Mesendoderm (in vitro differentiated cells): ENCODE results near the gene LRP3.

ENCODE experiments used
- DNase-seq: peaks from one replicate; pipeline ENCODE4 v3.0.0; 2013
- H2AK5ac ChIP-seq: 2 replicates; pipeline ENCODE4 v1.6.1; 2013; ENCODE audit warnings: low read length, inconsistent platforms
- H2BK120ac ChIP-seq: 2 replicates; pipeline ENCODE4 v1.6.1; 2013; ENCODE audit warnings: low read depth, mild to moderate bottlenecking, low read length, moderate library complexity, mixed read lengths
- H2BK15ac ChIP-seq: replicated peaks from 2 replicates; pipeline ENCODE4 v1.6.1; 2013; ENCODE audit warnings: low read depth, mild to moderate bottlenecking, moderate library complexity
- H2BK5ac ChIP-seq: 2 replicates; pipeline ENCODE4 v1.6.1; 2013; ENCODE audit warnings: low read length, inconsistent platforms
- H3K18ac ChIP-seq: 2 replicates; pipeline ENCODE4 v1.6.1; 2013; ENCODE audit warnings: mild to moderate bottlenecking, low read length, mixed read lengths
- H3K23ac ChIP-seq: one replicate; pipeline ENCODE4 v1.6.1; 2013; ENCODE audit warnings: low read length
- H3K27ac ChIP-seq: 2 replicates; pipeline ENCODE4 v1.5.1; 2013; ENCODE audit warnings: low read depth, mild to moderate bottlenecking, inconsistent platforms, low read length, moderate library complexity
- H3K27me3 ChIP-seq: 2 replicates; pipeline ENCODE4 v1.6.1; 2013; ENCODE audit warnings: low read length, control low read depth, mild to moderate bottlenecking, inconsistent platforms; ENCODE audit not compliant: insufficient read depth, poor library complexity
- H3K36me3 ChIP-seq: 2 replicates; pipeline ENCODE4 v1.6.1; 2013; ENCODE audit warnings: low read length, inconsistent platforms; ENCODE audit not compliant: control insufficient read depth, insufficient read depth
- H3K4ac ChIP-seq: one replicate; pipeline ENCODE4 v1.6.1; 2013; ENCODE audit warnings: low read depth, mild to moderate bottlenecking, low read length, moderate library complexity
- H3K4me1 ChIP-seq: 2 replicates; pipeline ENCODE4 v1.6.1; 2013; ENCODE audit warnings: low read depth, low read length, inconsistent platforms; ENCODE audit not compliant: control insufficient read depth
- H3K4me2 ChIP-seq: 2 replicates; pipeline ENCODE4 v1.6.1; 2013; ENCODE audit warnings: low read length
- H3K4me3 ChIP-seq: 2 replicates; pipeline ENCODE4 v1.5.1; 2013; ENCODE audit warnings: mild to moderate bottlenecking, low read length
- H3K56ac ChIP-seq: one replicate; pipeline ENCODE4 v1.6.1; 2013; ENCODE audit warnings: low read length
- H3K79me1 ChIP-seq: 2 replicates; pipeline ENCODE4 v1.6.1; 2013; ENCODE audit warnings: low read length, inconsistent platforms
- H3K79me2 ChIP-seq: 2 replicates; pipeline ENCODE4 v1.6.1; 2013; ENCODE audit warnings: mild to moderate bottlenecking, low read length; ENCODE audit not compliant: control insufficient read depth, insufficient read depth
- H3K9ac ChIP-seq: 2 replicates; pipeline ENCODE4 v1.6.1; 2013; ENCODE audit warnings: low read length, inconsistent platforms
- H4K5ac ChIP-seq: one replicate; pipeline ENCODE4 v1.6.1; 2013; ENCODE audit warnings: low read length
- H4K8ac ChIP-seq: one replicate; pipeline ENCODE4 v1.6.1; 2013; ENCODE audit warnings: low read depth, mild to moderate bottlenecking, control low read depth, low read length, moderate library complexity
- WGBS: extraction: QIAGEN DNeasy Blood & Tissue Kit; methylation state at CpG from one replicate; pipeline ENCODE4 v1.1.7; 2013; ENCODE audit warnings: low lambda C conversion rate, missing lambda C conversion rate; ENCODE audit not compliant: insufficient coverage; ENCODE audit errors: extremely low coverage; 5-methylcytosine and 5-hydroxymethylcytosine counted together

The LRP3 gene

GRCh38 chr19:33205531-33206260, 11.6 kb downstream of the LRP3 start:
- no peaks in the 10 kb centered on the region for H3K4me1 ChIP-seq
- no peak overlapping the region for H3K9ac ChIP-seq
- H3K4me2 ChIP-seq = no peak overlapping the region
- DNase-seq = no peak
- H2AK5ac ChIP-seq = no peak overlapping the region
- H3K4ac ChIP-seq = no peak overlapping the region
- no peak overlapping the region for H3K27ac ChIP-seq
- no peaks in the 10 kb centered on the region for H3K27me3 ChIP-seq
- H2BK5ac ChIP-seq = no peak overlapping the region
- H3K18ac ChIP-seq = no peak overlapping the region
- H3K79me2 ChIP-seq = no peaks in the 10 kb centered on the region
- no peak overlapping the region for H4K8ac ChIP-seq
- peaks cover 2% of the 10 kb centered on the region for H3K36me3 ChIP-seq
- H2BK15ac ChIP-seq = no peak overlapping the region
- no peak overlapping the region for H3K4me3 ChIP-seq
- no peak overlapping the region for H3K23ac ChIP-seq
- H4K5ac ChIP-seq = no peak overlapping the region
- H3K79me1 ChIP-seq = no peaks in the 10 kb centered on the region
- WGBS = no CpG with 5 or more reads among the region's 64 CpGs
- H2BK120ac ChIP-seq = no peak overlapping the region
- no peak overlapping the region for H3K56ac ChIP-seq

GRCh38 chr19:33206261-33207039, 12.3 kb downstream of the LRP3 start:
- H3K4me1 ChIP-seq = no peaks in the 10 kb centered on the region
- H3K4me2 ChIP-seq = no peak overlapping the region
- H2AK5ac ChIP-seq = no peak overlapping the region
- no peak overlapping the region for H3K9ac ChIP-seq
- no peak for DNase-seq
- H2BK120ac ChIP-seq = no peak overlapping the region
- H3K79me2 ChIP-seq = no peaks in the 10 kb centered on the region
- H3K4me3 ChIP-seq = no peak overlapping the region
- WGBS = no CpG with 5 or more reads among the region's 38 CpGs
- H3K23ac ChIP-seq = no peak overlapping the region
- no peak overlapping the region for H3K27ac ChIP-seq
- H3K4ac ChIP-seq = no peak overlapping the region
- H3K36me3 ChIP-seq = peaks cover 2% of the 10 kb centered on the region
- no peak overlapping the region for H4K5ac ChIP-seq
- H2BK15ac ChIP-seq = no peak overlapping the region
- no peak overlapping the region for H4K8ac ChIP-seq
- H2BK5ac ChIP-seq = no peak overlapping the region
- no peak overlapping the region for H3K18ac ChIP-seq
- H3K79me1 ChIP-seq = no peaks in the 10 kb centered on the region
- H3K27me3 ChIP-seq = no peaks in the 10 kb centered on the region
- no peak overlapping the region for H3K56ac ChIP-seq

GRCh38 chr19:33207040-33207620, 13.0 kb downstream of the LRP3 start:
- H3K4me3 ChIP-seq = no peak overlapping the region
- no peak overlapping the region for H2AK5ac ChIP-seq
- no peak overlapping the region for H4K8ac ChIP-seq
- no CpG with 5 or more reads among the region's 38 CpGs for WGBS
- H3K27ac ChIP-seq = no peak overlapping the region
- H3K79me2 ChIP-seq = no peaks in the 10 kb centered on the region
- no peak overlapping the region for H3K4ac ChIP-seq
- H3K18ac ChIP-seq = no peak overlapping the region
- no peak overlapping the region for H3K9ac ChIP-seq
- H3K56ac ChIP-seq = no peak overlapping the region
- no peak overlapping the region for H3K4me2 ChIP-seq
- no peaks in the 10 kb centered on the region for H3K27me3 ChIP-seq
- H4K5ac ChIP-seq = no peak overlapping the region
- H3K23ac ChIP-seq = no peak overlapping the region
- no peak for DNase-seq
- H3K36me3 ChIP-seq = peaks cover 2% of the 10 kb centered on the region
- no peak overlapping the region for H2BK120ac ChIP-seq
- H3K4me1 ChIP-seq = no peaks in the 10 kb centered on the region
- H2BK15ac ChIP-seq = no peak overlapping the region
- no peaks in the 10 kb centered on the region for H3K79me1 ChIP-seq
- no peak overlapping the region for H2BK5ac ChIP-seq

- Histone ChIP-seq H3K79me2 (no peaks in the 10 kb centered on the region), H2AK5ac (no peak overlapping the region), H3K23ac (no peak overlapping the region), H3K27me3 (no peaks in the 10 kb centered on the region), H2BK5ac (no peak overlapping the region), H3K9ac (no peak overlapping the region), H3K4ac (no peak overlapping the region), H2BK15ac (no peak overlapping the region), H3K36me3 (peaks cover 2% of the 10 kb centered on the region), H4K8ac (no peak overlapping the region), H3K4me2 (no peak overlapping the region), H4K5ac (no peak overlapping the region), H3K56ac (no peak overlapping the region), H3K18ac (no peak overlapping the region), H3K4me1 (no peaks in the 10 kb centered on the region), H3K79me1 (no peaks in the 10 kb centered on the region), H2BK120ac (no peak overlapping the region), H3K27ac (no peak overlapping the region), H3K4me3 (no peak overlapping the region)
- no CpG with 5 or more reads among the region's 9 CpGs for WGBS
- no peak for DNase-seq
Observed at GRCh38 chr19:33207903-33208302, 13.8 kb downstream of the LRP3 start.

DNA sequence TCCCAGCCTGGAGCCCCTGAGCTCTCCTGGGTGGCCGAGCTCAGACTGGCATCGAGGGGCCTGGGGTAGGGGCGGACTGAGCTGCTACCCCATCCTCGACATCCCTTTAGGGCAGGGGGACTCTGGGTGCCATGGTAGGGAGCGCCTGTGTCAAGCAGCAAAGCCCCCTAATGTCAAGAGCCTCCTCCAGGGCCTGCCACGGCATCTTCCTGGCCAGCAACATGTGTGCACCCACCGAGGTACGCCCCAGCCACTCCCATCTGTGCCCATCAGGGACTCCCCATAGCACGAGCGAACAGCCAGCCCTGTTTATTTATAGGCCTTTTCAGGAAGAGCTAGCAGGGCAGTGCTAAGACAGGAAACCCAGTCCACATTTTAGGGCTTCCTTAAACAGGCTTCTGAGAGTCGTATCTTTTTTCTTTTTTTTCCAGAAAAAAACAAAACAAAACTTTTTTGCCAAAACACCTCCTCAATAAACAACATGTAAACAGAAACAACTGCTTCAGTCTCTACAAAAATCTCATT, 14.3 kb downstream of the LRP3 start:
- no peak overlapping the region for H3K4me2 ChIP-seq
- no peak overlapping the region for H2BK120ac ChIP-seq
- no peak overlapping the region for H3K4me3 ChIP-seq
- H3K4me1 ChIP-seq = no peaks in the 10 kb centered on the region
- no peaks in the 10 kb centered on the region for H3K27me3 ChIP-seq
- H3K79me2 ChIP-seq = no peaks in the 10 kb centered on the region
- no peak overlapping the region for H3K23ac ChIP-seq
- H3K9ac ChIP-seq = no peak overlapping the region
- no peak overlapping the region for H3K18ac ChIP-seq
- H3K36me3 ChIP-seq = peaks cover 2% of the 10 kb centered on the region
- H4K8ac ChIP-seq = no peak overlapping the region
- no peak overlapping the region for H3K56ac ChIP-seq
- no peak overlapping the region for H2AK5ac ChIP-seq
- no peak overlapping the region for H2BK5ac ChIP-seq
- H3K79me1 ChIP-seq = no peaks in the 10 kb centered on the region
- no peak overlapping the region for H3K27ac ChIP-seq
- no peak overlapping the region for H2BK15ac ChIP-seq
- no peak overlapping the region for H4K5ac ChIP-seq
- no CpG with 5 or more reads among the region's 11 CpGs for WGBS
- DNase-seq = no peak
- no peak overlapping the region for H3K4ac ChIP-seq
